AG10803 (cell line): Measurements from ENCODE around the gene HEBP1.

Experiments
- DNase-seq: peaks from one replicate; pipeline ENCODE4 v3.0.0; 2010; ENCODE audit warnings: low read depth
- H3K4me3 ChIP-seq: 2 replicates; pipeline ENCODE4 v1.5.1; 2011; ENCODE audit warnings: mild to moderate bottlenecking, low read length, control low read depth
- TF ChIP-seq, protein P1 (sequence below): conservative IDR thresholded peaks from 2 replicates; pipeline ENCODE4 v1.5.1; 2011; ENCODE audit warnings: mild to moderate bottlenecking, low read length, control low read depth, inconsistent platforms

HEBP1 gene

DNA sequence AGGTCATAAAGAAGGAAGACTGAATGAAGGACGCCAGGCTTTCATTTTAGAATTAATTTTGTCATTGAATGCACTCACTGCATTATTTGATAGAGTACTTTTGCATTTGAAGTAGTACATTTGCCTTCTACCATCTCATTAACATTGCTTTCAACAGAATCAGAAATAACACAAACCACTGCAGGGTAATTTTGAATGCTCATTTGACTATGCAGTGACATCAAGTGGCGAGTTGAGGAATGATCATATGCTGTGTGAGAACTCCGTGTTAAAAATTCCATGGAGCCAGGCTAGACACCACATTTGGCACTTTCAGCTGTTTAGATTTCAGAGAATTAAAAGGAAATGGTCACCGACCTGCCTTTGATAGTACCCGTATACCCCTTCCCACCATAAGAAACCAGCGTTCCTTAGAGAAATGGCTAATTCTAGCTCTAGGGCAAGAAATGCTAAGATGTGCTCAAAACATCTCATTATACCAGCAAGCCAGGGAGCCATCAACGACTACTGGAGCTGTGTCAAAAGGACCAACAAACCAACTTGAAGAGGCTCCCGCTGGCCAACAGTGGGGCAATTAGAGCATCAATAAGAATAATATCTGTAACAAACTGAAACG is 16.5 kb downstream of the HEBP1 start:
- H3K4me3 ChIP-seq = no peak overlapping the region
- TF ChIP-seq, protein P1, sequence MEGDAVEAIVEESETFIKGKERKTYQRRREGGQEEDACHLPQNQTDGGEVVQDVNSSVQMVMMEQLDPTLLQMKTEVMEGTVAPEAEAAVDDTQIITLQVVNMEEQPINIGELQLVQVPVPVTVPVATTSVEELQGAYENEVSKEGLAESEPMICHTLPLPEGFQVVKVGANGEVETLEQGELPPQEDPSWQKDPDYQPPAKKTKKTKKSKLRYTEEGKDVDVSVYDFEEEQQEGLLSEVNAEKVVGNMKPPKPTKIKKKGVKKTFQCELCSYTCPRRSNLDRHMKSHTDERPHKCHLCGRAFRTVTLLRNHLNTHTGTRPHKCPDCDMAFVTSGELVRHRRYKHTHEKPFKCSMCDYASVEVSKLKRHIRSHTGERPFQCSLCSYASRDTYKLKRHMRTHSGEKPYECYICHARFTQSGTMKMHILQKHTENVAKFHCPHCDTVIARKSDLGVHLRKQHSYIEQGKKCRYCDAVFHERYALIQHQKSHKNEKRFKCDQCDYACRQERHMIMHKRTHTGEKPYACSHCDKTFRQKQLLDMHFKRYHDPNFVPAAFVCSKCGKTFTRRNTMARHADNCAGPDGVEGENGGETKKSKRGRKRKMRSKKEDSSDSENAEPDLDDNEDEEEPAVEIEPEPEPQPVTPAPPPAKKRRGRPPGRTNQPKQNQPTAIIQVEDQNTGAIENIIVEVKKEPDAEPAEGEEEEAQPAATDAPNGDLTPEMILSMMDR = peak; percentile 85
- DNase-seq = peak; percentile 66

DNA sequence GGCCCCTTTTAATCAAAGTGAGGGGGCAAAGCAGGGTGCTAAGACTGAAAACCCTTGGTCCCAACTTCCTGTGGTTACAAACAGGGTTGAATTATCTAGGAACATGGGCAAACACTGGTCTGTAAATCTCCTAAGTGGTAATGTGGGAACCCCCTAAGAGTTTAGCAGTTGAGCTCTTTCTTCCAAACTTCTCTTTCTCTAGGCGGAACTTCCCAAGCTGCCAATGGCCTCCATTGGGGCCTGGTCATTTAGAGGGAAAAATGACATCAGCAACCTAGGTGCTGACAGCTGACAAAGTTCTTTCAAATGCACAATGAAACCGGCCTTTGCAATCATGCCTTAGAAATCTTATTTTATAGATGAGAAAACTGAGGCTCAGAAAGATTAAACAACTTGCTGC is 17.7 kb downstream of the HEBP1 start:
- no peak overlapping the region for H3K4me3 ChIP-seq
- TF ChIP-seq, protein P1 = no peak
- DNase-seq = no peak

DNA sequence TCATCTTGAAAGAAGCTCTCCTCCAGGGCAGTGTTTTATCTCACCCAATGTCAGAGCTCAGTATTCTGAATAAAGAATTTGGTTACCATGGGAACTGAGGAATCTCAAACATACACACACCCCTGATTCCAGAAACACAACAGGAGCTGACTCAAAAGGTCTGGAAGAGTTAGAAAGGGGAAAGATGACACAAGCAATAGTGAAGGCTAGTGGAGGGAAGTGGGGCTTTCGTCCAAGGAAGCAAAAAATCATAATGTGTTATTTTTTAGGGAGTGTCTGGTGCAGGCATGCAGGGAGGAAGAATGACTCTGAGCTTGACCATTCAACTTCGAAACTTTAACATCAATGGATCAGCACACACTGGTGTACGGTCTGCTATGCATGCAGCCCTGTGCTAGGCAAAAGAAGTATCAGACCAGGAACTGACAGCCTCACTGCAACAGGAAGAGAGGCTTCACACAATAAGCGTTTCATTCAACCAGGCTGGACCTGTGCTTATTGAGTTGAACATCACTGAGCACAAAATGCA is 20.3 kb downstream of the HEBP1 start:
- no peak overlapping the region for H3K4me3 ChIP-seq
- TF ChIP-seq, protein P1 = no peak
- peak; percentile 96 for DNase-seq

DNA sequence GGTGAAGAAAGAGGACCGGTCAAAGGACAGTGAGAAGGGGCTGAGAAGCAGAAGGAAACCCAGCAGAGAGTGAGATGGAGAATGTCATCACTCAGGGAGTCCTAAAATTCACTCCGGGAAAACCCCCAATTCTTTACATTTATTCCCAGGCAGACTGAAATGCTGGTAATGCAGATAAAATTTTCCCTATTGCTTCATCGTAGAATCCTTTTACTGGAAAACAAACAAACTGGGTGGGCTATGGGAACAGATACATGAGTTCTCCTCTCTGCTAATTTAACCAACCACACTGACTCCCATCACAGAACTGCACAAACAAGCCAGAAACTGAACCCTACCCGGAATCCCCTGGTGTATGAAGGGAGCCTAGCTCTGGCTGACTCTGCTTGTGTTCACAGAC is 20.9 kb downstream of the HEBP1 start:
- no peak for DNase-seq
- no peak overlapping the region for H3K4me3 ChIP-seq
- TF ChIP-seq, protein P1 = no peak

DNA sequence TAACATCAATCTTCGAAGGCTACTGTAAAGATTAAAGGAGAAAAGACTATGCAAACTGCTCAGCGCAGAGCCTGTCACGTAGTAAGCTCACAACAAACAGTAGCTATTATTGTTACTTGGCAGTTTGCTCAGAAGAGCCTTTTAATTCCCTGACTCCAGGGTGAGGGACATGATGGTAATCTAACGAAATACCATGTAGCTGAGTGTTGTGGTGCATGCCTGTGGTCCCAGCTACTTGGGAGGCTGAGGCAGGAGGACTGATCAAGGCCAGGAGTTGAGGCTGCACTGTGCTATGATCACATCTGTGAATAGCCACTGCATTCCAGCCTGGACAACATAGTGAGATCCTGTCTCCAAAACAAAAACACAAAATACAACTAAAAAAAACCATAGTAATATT is 22.8 kb downstream of the HEBP1 start:
- TF ChIP-seq, protein P1 = no peak

DNA sequence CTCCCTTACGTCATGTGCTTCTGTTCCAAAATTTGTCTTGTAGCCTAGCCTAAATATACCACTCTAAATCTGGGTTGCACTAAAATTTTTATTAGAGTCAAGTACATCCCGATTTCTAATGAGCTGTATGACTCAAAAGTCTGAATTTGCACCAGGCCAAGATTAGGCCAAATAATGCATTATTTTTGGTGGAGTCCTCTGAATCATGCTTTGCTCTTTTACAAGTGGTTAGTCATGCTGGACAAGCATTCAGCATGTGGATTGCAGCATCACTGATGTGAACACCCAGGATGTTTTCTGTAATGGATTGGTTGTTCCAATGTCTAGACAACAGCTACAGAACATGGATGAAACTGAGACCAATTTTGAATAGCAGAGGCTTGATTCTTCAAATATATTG is 23.7 kb downstream of the HEBP1 start:
- DNase-seq = peak; percentile 94
- TF ChIP-seq, protein P1 = no peak
- H3K4me3 ChIP-seq = no peak overlapping the region

More for the DNA sequence above, 22.8 kb downstream of the HEBP1 start:
- no peak for DNase-seq
- H3K4me3 ChIP-seq = no peak overlapping the region

DNA sequence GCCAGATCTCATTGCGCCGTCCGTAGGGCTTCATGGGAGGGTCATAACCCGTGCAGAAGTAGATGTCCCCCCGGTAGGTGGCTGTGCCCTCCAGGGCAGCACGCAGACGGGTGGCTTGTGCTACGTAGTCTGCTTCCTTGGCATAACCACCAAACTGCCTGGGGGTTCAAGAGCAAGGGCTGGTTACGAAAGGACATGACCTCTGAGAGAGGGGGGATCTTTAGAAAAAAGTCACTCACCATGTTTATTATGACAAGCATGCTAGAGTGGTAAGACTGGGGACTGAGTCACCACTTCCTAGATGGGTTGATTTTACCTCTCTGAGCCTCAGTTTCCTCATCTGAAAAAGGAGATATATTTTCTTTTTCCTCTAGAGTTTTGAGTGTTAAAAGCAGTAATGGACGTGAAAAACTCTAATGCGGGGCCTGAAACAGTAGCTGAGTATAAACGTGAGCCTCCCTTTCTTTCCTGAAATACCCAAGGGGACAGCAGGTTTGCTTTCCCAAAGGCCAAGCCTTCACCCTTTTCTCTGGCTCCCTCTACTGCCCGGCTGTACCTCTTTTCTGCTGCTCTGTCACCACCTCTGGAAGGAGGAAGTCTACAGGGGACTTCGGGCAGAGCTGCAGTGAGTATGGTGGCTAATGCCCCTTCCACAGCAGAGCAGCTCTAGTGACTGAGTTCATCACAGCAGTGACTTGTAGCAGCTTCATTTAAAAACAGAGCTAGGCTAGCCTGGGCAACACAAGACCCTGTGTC is 24.6 kb downstream of the HEBP1 start:
- TF ChIP-seq, protein P1 = peak; percentile 53
- H3K4me3 ChIP-seq = no peak overlapping the region
- peak; percentile 40 for DNase-seq
